Effector CD8-positive, alpha-beta T cell (primary cell): ENCODE data around the gene GRID1.

Experiments
- DNase-seq: peaks from one replicate; lab custom pipeline; 2025; lab: John Stamatoyannopoulos, UW

Gene GRID1

DNA sequence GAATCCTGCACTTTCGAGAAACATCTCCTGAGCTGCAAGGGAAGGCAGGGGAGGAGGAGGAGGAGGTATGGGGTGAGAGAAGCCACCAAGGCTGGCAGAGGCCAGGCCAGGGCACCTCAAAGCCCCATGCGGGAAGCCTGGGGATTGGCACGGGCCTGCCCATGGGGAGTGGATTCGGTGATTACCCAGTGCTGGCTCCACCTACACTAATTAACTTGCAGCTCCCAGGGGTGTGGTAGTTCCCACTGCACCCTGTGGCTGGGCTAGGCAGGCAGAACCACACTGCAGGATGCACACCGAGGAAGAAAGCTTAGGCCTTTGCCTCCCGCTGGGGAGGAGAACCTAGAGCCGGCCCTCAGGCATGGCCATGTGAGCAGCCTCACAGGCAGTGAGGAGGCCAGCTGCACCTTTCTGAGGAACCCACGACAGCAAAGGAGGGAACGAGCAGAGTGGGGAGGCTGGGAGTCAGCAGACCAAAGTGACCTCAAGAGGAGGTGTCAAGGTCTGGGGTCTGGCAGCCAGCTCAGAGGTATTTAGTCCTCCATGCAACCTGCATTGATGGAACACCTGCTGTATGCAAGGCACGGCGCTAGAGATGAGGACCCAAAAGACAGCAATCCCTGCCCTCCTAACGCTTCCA, 27.2 kb downstream of the GRID1 start:
- no peak for DNase-seq

GRCh38 chr10:86337121-86337601, 29.4 kb downstream of the GRID1 start:
- DNase-seq: no peak

DNA sequence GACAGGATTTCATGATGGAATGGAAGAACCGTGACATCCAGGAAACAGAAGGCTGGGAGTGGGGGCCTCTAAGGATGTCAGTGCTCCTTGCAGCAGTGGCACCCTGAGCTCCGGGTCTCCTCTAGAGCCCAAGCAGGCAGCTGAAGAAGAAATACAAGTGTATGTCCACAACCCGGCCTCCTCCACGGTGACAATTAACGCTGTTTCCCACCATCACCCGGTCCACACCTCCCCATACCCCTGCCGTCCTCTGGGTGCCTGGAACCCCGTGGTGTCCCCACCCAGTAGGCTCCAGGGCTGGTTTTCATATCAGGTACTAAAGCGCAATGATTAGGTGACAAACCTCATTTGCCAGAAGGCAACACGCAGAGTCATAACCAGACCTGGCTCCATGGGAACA, 30.3 kb downstream of the GRID1 start:
- no peak for DNase-seq

- no peak for DNase-seq
These were observed 30.8 kb downstream of the GRID1 start for GRCh38 chr10:86335831-86336230.

DNA sequence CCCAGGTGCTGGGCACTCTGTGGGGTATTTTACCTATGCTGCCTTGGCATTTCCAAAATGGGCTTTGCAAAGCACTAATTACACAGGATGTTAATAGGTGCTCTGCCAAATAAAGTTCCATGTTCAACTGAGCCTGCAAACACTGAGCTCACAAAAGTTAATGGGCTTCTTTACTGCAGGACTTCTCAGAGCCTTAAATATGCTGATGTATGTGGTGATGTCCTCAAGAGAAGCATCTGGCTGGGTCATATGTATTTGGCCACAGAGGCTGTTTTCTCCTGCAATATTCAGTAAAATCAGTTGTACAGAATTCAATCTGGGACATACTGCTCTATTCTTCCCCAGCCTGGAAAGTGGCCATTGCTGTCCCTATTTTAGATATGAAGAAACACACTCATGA, 31.3 kb downstream of the GRID1 start:
- DNase-seq: no peak

GRCh38 chr10:86334488-86335085, 32.0 kb downstream of the GRID1 start:
- DNase-seq: no peak

DNA sequence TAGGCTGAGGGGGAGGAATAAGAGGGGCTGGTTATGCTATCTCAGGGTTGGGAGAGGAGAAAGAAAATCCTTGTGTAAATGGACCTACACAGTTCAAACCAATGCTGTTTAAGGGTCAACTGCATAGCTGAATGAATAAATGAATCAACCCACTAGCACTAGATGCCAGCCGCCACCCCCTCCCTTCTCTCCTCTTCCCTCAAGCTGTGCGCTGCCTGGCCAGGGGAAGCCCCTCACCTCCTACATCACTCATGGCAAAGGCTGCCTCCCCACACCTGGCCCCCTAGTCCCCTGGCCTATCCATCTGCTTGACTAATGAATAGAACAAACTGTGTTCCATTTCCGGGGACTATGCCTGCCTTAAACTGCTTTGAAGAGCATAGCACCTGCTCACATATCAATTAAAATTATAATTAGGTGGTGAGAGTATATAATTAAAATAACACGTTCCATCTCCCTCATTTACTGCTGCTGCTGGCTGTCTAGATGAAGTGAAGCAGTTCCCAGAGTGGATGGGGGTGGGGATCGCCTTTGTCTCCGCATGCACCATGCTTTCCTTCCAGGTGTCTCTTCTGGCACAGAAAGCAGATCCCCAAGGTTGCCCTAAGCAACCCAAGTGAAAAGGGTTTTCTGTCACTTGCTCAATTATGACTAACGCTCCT, 32.6 kb downstream of the GRID1 start:
- DNase-seq: no peak

DNA sequence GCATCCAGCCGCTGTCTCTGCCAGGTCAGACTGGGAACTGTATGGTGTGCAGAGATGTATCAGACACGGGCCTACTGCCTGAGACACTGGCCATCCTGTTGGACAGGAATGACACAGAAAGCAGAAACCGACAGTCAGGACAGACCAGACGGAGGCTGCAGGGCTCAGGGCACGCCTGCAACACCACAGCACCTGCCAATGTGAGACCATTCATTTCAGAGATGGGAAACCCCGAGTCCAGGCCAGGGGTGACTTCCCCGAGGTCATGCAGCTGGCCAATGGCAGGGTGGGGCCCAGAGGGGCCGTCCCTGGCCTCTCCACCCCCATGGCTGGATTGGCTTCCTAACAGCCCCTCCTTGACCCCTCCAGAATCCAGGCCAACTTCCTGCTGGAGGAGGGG, 34.7 kb downstream of the GRID1 start:
- no peak for DNase-seq

GRCh38 chr10:86330778-86331763, 35.5 kb downstream of the GRID1 start:
- no peak for DNase-seq

- no peak for DNase-seq
These were observed 36.5 kb downstream of the GRID1 start for GRCh38 chr10:86329896-86330680.

DNA sequence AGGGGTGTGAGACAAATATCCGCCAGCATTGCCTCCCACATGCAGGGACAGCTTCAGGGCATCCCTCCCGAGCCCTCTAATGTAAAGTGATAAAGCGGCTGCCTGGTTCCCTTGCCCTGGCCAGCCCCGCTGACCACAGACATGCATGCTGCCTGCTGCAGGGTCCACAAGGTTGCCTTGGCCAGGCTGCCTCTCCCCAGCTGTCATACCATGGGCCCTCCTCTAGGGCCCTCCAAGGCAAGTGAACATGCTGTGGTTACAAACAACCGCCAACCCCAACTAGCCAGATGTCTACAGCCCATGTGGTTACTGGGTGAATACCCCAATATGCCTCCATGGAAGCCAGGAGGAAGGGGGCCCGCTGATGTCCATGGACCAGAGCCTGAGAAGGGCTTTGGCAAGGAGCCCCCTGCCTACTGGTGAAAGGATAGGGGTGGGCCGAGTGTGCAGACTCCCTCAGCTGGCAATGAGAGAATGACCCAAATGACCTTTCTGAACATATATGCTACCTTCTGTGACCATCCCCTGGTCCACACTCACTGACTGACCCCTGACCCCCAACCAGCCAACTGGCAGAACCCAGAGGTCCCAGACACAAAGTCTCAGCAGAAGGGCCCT, 37.4 kb downstream of the GRID1 start:
- no peak for DNase-seq

DNA sequence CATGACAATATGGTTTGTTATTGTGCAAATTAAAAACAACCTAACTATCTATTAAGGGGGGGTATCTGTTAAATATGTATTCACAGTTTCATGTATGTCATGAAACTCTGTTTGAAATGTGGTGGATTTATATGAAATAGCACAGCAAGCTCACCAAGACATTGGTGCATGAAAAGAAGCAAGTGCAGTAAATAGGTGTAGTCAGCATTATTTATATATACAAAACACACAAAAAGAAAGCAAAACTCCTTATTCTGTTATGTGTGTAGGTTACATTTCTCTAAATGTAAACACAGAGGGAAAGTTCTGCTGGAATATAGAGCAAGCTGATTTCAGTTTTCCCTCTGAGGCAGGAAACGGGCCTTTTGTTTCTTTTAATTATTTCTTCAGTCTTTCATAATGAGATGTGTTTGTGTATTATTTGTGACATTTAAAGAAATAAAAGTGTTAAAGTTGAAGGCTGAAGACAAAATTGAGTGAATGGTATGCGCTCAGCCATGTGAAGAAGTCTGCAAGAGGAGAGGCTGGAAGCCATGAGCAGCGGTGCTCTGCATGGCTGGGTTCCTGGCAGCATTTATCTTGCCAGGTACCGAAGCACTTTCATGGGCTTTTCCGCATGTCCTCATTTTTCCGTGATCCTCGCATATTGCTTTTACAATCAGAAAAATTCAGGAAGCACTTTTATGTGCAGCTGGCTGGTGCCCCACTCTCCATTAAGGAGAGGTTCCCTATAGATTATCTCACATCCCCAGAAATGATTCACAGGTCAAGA, 38.5 kb downstream of the GRID1 start:
- DNase-seq: no peak

- no peak for DNase-seq
These were observed 41.4 kb downstream of the GRID1 start for GRCh38 chr10:86325158-86325557.

- DNase-seq: no peak
These were observed 45.0 kb downstream of the GRID1 start for GRCh38 chr10:86321568-86321967.

GRCh38 chr10:86319676-86320075, 46.9 kb downstream of the GRID1 start:
- no peak for DNase-seq

GRCh38 chr10:86317949-86318725, 48.5 kb downstream of the GRID1 start:
- no peak for DNase-seq

DNA sequence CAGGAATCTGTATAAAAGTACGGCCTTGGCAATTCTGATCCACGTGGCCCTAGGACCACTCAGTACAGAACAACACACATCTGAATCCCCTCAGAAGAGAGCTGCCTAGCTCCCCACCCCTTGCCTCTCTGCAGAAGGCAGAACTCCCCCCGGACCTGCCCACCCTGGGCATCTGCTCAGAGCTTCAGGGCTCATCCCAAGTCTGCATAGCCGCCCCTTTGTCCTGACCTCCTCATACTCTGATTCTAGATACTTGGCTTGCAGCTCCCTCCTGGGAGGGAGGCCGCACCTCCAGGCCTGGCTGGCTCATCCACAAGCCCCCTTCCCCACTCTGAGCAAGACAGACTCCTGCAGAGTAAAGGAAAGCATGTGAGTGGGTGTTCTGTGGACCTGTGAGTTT, 49.6 kb downstream of the GRID1 start:
- DNase-seq: no peak

DNA sequence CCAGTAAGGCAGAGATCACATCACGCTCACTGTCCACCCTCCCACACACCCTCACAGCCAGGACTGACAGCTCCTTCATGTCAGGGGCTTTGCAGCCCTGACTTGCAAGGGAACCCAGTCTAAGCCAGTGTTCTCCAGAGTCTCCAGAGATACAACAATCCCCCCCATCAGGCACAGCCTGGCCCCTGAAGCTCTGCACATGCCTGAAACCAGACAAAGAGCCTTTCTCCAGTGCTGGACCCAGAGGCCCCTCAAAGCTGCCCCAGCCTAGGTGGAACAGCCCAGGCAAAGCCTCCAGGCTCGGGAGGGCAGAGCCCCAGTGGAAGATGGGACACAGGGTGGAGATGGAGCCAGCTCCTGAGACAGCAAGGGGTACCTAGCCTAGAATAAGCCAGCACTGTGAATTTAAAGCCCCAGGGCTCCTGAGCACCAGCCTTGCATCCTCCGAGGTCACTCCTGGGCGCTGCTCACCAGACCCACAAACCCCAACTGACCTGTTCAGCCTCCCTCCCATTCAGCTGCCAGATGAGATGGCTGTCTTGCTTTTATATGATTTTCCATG, 50.2 kb downstream of the GRID1 start:
- no peak for DNase-seq

GRCh38 chr10:86315549-86315942, 51.0 kb downstream of the GRID1 start:
- no peak for DNase-seq
